ENCODE results near the gene RGS6.

- TF ChIP-seq CTCF (conservative IDR thresholded peaks at IDR 0.05) (peak; percentile 92), ZFX (IDR thresholded peaks at IDR 0.05) (no peak)
These were observed 584.9 kb downstream of the RGS6 start for GRCh38 chr14:72516936-72517700.
